Measurements from ENCODE around the gene REV1.

REV1 gene

DNA sequence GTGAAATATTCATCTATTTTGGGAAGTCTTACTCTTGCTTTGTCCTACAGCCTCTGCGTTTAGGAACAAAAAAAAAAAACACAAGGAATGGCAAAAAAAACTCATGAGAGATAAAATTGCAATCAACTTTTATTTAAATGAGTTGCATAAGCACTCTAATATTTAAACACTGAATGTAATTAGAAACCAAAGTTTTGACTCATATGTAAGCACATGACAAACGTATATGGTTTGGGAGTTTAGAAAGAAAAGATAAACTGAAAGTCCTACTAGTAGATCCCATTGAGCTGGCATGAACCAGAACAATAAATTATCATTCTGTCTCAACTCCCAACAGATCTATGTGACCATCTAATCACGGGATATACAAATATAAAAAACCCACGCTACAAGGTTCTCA is 44.8 kb downstream of the REV1 start:
- no peak for DNase-seq

- DNase-seq, result no peak
Observed at GRCh38 chr2:99444222-99444621, 45.6 kb downstream of the REV1 start.

- DNase-seq, result no peak
Observed at GRCh38 chr2:99442837-99443236, 47.0 kb downstream of the REV1 start.

DNA sequence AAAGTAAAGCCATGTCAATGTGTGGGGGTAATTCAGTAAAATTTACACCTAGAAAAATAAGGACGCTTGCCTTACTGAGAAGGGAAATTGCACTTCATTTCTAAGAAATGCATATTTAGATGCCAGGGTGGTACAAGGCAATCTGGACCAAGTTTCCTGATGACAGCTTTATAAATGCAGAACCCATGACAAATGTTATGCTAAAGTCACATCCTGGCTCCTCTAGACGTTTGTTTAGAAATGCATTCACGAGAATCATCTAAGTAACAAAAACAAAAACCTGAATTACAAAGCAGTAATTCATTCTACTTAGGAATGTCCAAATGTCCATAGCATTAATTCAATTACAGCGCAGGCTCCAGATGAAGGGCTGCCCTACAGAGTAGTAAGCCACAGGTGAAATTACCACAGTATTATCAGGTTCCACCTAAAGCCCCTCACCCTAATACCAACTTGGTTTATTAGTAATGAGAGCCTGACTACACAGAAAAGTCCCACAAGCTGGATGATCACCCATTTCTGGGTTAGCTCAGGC is 49.8 kb downstream of the REV1 start:
- DNase-seq, result no peak

GRCh38 chr2:99436874-99437273 is 52.9 kb downstream of the REV1 start:
- no peak for DNase-seq

DNA sequence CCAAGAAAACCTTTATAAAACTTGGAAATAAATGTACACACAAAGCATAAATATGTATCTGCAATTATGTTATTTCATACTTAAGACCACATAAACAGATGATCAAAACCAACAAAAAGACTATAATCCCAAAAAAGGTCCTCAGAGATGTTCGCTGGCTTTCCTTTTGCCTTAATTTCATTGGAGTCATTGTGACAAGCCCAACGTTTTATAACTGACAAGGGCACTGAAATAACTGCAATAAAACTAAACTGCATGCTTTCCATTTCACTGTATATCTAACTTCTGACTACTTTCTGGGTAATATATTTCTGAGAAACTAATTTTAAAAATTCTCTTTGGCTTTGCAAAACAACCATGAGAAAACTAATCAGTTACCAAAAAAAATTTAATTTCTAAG is 56.5 kb downstream of the REV1 start:
- no peak for DNase-seq

DNA sequence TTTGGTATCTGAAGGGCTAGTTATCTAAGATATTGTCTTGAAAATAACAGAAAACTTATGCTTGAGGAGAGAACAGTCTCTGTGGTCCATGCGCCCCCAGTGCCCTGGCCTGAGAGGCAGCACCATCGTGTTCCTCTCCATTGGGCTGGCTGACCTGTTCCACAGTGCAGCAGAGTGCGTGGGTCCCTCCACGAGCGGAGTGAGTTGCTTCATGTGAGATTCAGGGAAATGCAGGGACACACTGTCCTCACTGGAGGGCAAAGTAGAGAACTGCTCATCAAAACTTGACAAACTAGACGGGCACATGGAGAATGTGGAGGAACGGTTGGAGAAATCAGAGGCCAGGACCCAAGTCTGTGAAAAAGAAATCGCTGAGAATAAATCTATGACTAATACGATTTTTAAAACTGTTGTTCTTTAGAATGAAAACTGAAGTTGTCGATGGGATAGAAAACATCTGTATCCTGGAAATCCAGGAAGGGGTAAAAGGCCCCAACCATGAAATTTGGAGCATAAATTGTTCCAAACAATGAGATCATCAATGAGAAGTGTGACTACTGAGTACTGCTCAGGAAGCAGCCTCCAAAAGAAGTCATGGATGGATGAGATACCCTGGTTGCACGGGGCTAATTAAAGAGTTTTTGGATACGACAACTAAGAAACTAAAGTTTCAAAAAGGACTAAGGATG is 58.1 kb downstream of the REV1 start:
- no peak for DNase-seq

DNA sequence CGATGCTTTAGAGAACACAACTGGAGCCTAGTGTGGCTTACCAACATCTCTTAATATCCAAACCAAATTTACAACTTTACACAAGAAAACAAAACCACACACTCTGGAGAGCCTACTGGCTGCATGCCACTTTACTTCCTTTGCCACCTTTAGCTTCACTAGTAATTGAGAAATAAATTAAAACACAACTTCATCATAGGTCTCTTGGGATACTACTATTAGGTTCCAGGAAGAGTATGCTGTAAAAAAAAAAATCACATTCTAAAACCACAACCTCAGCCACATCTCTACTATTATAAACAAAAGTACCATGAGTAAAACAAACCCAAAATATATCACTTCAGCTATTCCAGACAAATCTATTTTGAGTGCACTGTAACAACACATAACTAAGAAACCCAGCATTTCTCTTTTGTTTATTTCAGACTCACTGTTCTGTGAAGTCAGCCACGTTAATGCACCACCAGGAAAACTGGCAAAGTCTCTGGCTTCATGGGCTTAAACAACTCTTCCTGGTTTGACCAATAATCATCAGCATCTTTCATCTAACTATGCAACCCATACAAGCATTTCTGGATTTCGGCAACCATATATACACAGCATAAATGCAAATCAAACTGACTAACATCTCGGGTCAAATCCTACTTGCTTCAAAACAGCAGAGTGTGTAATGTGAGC is 59.1 kb downstream of the REV1 start:
- DNase-seq, result no peak

- DNase-seq, result no peak
Observed at GRCh38 chr2:99425022-99425421, 64.8 kb downstream of the REV1 start.

DNA sequence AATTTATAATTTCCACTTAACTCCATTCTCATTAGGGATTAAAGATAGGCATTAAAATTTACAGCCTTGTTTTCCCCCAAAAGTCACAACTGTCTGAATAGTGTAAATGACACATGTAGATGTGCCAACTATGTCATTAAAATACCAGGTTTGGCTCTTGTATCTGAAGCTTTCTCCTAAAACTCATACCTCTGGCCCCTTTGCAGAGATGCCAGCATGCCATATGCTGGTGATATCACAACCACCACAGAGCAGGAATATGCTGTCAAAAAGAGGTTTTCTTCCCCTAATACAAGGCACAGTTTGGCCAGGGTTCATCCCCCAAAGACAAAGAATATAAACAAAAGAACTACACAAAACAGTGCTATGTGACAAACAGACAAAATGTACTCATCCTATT is 65.4 kb downstream of the REV1 start:
- DNase-seq, result no peak

GRCh38 chr2:99422599-99422998 is 67.2 kb downstream of the REV1 start:
- no peak for DNase-seq

DNA sequence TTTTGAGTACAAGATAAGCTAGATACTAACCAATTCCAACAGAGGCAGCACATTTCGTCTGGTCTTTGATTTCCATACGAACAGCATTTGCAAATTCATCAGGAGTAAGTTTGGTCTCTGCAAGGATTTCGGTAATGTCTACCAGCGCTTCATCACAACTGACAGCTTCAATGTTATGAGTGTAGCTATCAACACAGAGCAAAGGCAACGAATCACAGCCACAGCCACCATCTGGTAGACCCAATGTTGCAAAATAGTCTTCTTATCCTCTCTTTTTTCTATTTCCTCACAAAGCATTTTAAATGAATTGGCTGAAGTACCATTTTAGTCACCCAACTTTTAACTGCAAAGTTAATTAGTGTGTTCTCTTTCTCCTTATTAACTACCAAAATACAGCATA is 68.3 kb downstream of the REV1 start:
- no peak for DNase-seq

GRCh38 chr2:99420751-99421299 is 69.0 kb downstream of the REV1 start:
- DNase-seq, result no peak

- DNase-seq, result no peak
Observed at GRCh38 chr2:99420031-99420430, 69.8 kb downstream of the REV1 start.

- no peak for DNase-seq
Observed at GRCh38 chr2:99417396-99417795, 72.4 kb downstream of the REV1 start.

- no peak for DNase-seq
Observed at GRCh38 chr2:99414566-99414965, 75.3 kb downstream of the REV1 start.

DNA sequence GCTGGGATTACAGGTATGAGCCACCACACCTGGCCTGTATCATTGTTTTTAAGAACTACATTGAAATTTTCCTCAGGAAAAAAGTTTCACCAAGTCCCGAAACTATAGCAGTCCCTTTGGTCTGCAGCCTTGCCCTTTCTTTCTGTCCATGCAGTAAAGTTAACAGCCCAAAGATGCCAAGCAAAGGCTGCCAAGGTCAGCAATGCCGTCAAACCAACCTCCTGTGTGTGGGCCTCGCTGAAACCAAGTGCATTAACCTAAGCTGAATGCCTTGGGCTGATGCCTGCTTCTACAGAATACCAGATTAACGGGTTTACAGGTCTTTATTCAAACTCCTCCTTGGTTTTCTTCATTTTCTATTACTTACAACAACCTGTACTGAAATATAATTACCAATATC is 79.5 kb downstream of the REV1 start:
- DNase-seq, result no peak

DNA sequence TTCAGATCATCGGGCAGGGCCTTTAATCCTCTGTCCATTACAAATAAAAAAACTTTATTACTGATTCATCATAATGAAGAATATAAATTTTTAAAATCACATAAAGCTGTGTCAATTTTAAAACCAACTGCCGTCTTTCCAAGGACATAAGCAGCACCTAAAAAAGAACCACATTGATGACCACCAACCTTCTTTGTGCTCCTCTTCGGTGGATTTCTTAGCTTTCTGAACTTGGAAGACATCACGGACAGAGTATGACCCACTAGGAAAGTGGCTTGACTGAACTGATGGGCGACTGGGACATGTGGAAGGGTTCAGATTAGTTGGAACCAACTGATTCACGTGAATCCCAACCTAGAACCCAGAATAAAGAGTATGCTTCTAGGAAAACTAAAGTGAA is 83.7 kb downstream of the REV1 start:
- no peak for DNase-seq

- no peak for DNase-seq
Observed at GRCh38 chr2:99404797-99405669, 84.8 kb downstream of the REV1 start.

DNA sequence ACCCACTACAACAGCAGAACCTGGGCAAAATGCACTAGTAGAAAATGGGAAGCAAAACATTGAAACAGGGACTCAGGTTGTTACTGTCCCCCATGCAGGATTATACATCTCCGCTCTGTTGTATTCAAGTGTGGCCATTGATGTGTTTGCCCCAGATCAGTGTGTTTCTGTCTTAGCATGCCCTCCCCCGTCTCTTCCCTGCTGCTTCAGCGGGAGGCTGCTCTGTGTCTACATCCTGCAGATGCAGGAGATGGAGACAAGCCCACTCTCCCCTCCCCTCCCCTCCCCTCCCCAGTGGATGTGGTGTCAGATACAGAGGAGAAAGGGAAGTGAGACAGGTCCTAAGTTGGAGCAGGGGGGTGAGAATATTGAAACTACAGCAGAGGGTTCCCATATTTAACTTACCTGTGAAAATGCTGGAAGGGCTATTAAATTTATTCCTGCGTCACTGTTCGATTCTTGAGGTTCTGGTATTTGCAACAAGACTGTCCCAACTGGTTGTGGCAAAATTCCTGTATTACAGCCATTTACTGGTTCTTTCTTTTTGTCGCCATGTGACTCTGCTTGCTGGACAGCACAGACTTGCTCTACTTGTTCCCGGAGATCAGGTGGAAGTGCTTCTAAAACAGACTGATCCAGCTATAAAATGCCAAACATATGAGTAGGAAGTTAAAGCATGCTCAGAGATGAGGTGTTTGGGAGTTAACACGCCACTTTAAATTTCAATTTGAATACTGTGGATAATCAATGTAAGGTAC is 85.6 kb downstream of the REV1 start:
- no peak for DNase-seq

DNA sequence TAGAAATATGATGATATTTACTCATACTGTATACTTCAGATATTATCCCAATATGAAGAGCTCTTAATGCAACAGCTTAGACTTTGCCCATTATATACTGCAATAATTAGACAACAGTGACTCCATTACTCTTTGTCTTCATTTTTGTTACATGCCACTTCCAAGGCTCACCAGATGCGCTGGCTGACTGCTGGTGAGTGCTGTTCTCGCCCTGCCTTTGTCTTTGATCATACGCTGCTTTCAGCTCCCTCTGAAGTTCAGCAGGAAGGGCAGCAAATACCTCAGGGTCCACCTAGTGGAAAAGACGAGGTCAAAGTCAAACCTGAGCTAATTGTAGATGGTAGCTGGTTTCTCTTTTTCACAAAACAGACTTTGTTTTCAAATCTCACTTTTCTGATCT is 86.3 kb downstream of the REV1 start:
- no peak for DNase-seq

- no peak for DNase-seq
Observed at GRCh38 chr2:99403084-99403483, 86.7 kb downstream of the REV1 start.

GRCh38 chr2:99401841-99402240 is 88.0 kb downstream of the REV1 start:
- no peak for DNase-seq
